ENCODE measurements around the gene FFAR4. TPM values are rescaled to one million over a fixed set of nuclear protein-coding genes. Genes with fewer than 3 reads are reported as not detected.
A peak's percentile ranks its signal among the peaks of the same experiment; 100 is the strongest.
"Not testable (repeated sequence)": the region's sequence is repeated elsewhere in the genome, so short reads cannot be mapped to it uniquely, and the experiment has no call there.

The FFAR4 gene
- total and polyA plus RNA-seq, 2 donors (not counting 1 experiment from before 2014, with no cell fraction given), result not detected

GRCh38 chr10:93541402-93542357 is 24.8 kb upstream of the FFAR4 start:
- peak; percentile 85 to 89 for TF ChIP-seq CTCF (conservative IDR thresholded peaks at IDR 0.05 in 1 of 2, IDR thresholded peaks at IDR 0.05 in 1 of 2; ENCODE audit: low read depth in 1 of 2, low read length in 2 of 2)
- no peak for TF ChIP-seq EZH2 (IDR thresholded peaks at IDR 0.05; ENCODE audit: low read length, missing control alignments)
- no peaks in the 10 kb centered on the region for H3K9me3 ChIP-seq (ENCODE audit: control insufficient read depth, insufficient read depth, low read depth, low read length)

GRCh38 chr10:93542358-93542791 is 24.1 kb upstream of the FFAR4 start:
- Histone ChIP-seq H4K20me1 (ENCODE audit: control insufficient read depth, extremely low read depth, insufficient read depth, low read length) (no peaks in the 10 kb centered on the region), H2AFZ (ENCODE audit: low read length) (peak overlapping the region; percentile 13), H3K79me2 (ENCODE audit: control insufficient read depth, insufficient read depth, low read length) (no peaks in the 10 kb centered on the region), H3K27ac (ENCODE audit: insufficient read depth, low read length) (no peak overlapping the region), H3K4me2 (ENCODE audit: extremely low read depth, insufficient read depth, low read length) (peak overlapping the region; percentile 41), H3K4me1 (ENCODE audit: control insufficient read depth, extremely low read depth, insufficient read depth, low read length) (no peaks in the 10 kb centered on the region), H3K9ac (ENCODE audit: insufficient read depth, low read length) (no peak overlapping the region), H3K9me3 (ENCODE audit: control insufficient read depth, insufficient read depth, low read depth, low read length) (no peaks in the 10 kb centered on the region), H3K27me3 (ENCODE audit: control insufficient read depth, insufficient read depth, low read length) (peaks cover 5% of the 10 kb centered on the region), H3K4me3 (replicated peaks in 1 of 4; ENCODE audit: control extremely low read depth in 1 of 4, insufficient read depth in 1 of 4, low read depth in 3 of 4, low read length in 4 of 4) (peak overlapping the region in 3 of 4 experiments; percentile 3 to 35 (median 31)), H3K36me3 (ENCODE audit: control insufficient read depth, insufficient read depth, low read length) (no peaks in the 10 kb centered on the region)
- TF ChIP-seq CTCF (conservative IDR thresholded peaks at IDR 0.05 in 1 of 2, IDR thresholded peaks at IDR 0.05 in 1 of 2; ENCODE audit: low read depth in 1 of 2, low read length in 2 of 2) (no peak), EZH2 (IDR thresholded peaks at IDR 0.05; ENCODE audit: low read length, missing control alignments) (no peak)
- peak; percentile 20 to 39 for DNase-seq (ENCODE audit: low read depth in 2 of 2)

More at GRCh38 chr10:93541402-93542357, 24.8 kb upstream of the FFAR4 start:
- peak overlapping the region; percentile 41 for H3K4me2 ChIP-seq (ENCODE audit: extremely low read depth, insufficient read depth, low read length)
- H3K4me1 ChIP-seq (ENCODE audit: control insufficient read depth, extremely low read depth, insufficient read depth, low read length), result no peaks in the 10 kb centered on the region
- H3K9ac ChIP-seq (ENCODE audit: insufficient read depth, low read length), result no peak overlapping the region
- peak overlapping the region in 2 of 4 experiments; percentile 31 to 35 for H3K4me3 ChIP-seq (replicated peaks in 1 of 4; ENCODE audit: control extremely low read depth in 1 of 4, insufficient read depth in 1 of 4, low read depth in 3 of 4, low read length in 4 of 4)
- peak; percentile 18 to 51 for DNase-seq (ENCODE audit: low read depth in 2 of 2)
- H3K27ac ChIP-seq (ENCODE audit: insufficient read depth, low read length), result no peak overlapping the region
- no peaks in the 10 kb centered on the region for H3K79me2 ChIP-seq (ENCODE audit: control insufficient read depth, insufficient read depth, low read length)
- H3K27me3 ChIP-seq (ENCODE audit: control insufficient read depth, insufficient read depth, low read length), result peaks cover 5% of the 10 kb centered on the region
- H4K20me1 ChIP-seq (ENCODE audit: control insufficient read depth, extremely low read depth, insufficient read depth, low read length), result no peaks in the 10 kb centered on the region
- H3K36me3 ChIP-seq (ENCODE audit: control insufficient read depth, insufficient read depth, low read length), result no peaks in the 10 kb centered on the region
- peak overlapping the region; percentile 13 for H2AFZ ChIP-seq (ENCODE audit: low read length)

GRCh38 chr10:93546995-93547394 is 19.5 kb upstream of the FFAR4 start:
- H3K27ac ChIP-seq (ENCODE audit: insufficient read depth, low read length); H3K27me3 ChIP-seq (ENCODE audit: control insufficient read depth, insufficient read depth, low read length); H2AFZ ChIP-seq (ENCODE audit: low read length); H3K4me1 ChIP-seq (ENCODE audit: control insufficient read depth, extremely low read depth, insufficient read depth, low read length); H4K20me1 ChIP-seq (ENCODE audit: control insufficient read depth, extremely low read depth, insufficient read depth, low read length); H3K79me2 ChIP-seq (ENCODE audit: control insufficient read depth, insufficient read depth, low read length); H3K4me2 ChIP-seq (ENCODE audit: extremely low read depth, insufficient read depth, low read length); H3K9ac ChIP-seq (ENCODE audit: insufficient read depth, low read length); DNase-seq (ENCODE audit: low read depth in 2 of 2); H3K4me3 ChIP-seq (replicated peaks in 1 of 4; ENCODE audit: control extremely low read depth in 1 of 4, insufficient read depth in 1 of 4, low read depth in 3 of 4, low read length in 4 of 4); H3K36me3 ChIP-seq (ENCODE audit: control insufficient read depth, insufficient read depth, low read length); H3K9me3 ChIP-seq (ENCODE audit: control insufficient read depth, insufficient read depth, low read depth, low read length): not testable (repeated sequence)

Data from fibroblast of lung (primary cell).